ENCODE results near the gene ZMYM3. TPM values are rescaled to one million over a fixed set of nuclear protein-coding genes. Genes with fewer than 3 reads are reported as not detected.

Gene ZMYM3
- total and polyA plus RNA-seq, 12 donors, result 23.0 to 77.3 (median 37.9) TPM

DNA sequence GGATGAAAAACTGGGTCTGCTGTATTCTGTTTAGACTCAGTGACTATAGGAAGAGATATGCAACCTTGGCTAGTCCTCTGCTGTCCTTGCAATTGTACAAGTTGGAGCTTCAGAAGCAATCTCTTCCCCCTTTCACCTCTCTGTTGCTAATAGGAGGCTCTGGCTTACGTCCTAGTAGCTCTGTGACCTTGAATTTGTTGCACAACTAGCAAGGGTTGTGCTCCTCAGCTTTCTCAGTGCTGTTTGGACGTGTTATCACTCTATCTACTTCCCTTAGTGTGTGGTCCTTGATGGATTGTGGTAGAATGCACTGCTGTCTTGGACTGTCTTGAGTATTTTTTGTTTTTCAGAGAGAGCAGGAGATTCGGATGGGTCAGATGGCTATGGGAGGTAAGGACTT, 44.2 kb upstream of the ZMYM3 start:
- Histone ChIP-seq H3K4me1 (replicated peaks in 1 of 2) (peaks cover 0 to 8% of the 10 kb centered on the region in 2 donors), H3K27me3 (no peaks in the 10 kb centered on the region), H3K9me3 (replicated peaks in 1 of 3) (no peaks in the 10 kb centered on the region), H3K36me3 (replicated peaks in 1 of 2) (peaks cover 0 to 76% of the 10 kb centered on the region in 2 donors), H3K4me3 (no peak overlapping the region), H3K27ac (peak overlapping the region in 1 of 5 donors; percentile 43)
- intact Hi-C loops (cut with DNase I), result no loop called here
- WGBS, 4 donors, result 19 to 41% (median 26%) methylated on average over 3 of the region's 3 CpGs
- TF ChIP-seq, protein P1, sequence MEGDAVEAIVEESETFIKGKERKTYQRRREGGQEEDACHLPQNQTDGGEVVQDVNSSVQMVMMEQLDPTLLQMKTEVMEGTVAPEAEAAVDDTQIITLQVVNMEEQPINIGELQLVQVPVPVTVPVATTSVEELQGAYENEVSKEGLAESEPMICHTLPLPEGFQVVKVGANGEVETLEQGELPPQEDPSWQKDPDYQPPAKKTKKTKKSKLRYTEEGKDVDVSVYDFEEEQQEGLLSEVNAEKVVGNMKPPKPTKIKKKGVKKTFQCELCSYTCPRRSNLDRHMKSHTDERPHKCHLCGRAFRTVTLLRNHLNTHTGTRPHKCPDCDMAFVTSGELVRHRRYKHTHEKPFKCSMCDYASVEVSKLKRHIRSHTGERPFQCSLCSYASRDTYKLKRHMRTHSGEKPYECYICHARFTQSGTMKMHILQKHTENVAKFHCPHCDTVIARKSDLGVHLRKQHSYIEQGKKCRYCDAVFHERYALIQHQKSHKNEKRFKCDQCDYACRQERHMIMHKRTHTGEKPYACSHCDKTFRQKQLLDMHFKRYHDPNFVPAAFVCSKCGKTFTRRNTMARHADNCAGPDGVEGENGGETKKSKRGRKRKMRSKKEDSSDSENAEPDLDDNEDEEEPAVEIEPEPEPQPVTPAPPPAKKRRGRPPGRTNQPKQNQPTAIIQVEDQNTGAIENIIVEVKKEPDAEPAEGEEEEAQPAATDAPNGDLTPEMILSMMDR (IDR thresholded peaks at IDR 0.05), result no peak
- TF ChIP-seq POLR2A (IDR thresholded peaks at IDR 0.05), result no peak
- peak; percentile 29 to 73 (median 62) for DNase-seq

DNA sequence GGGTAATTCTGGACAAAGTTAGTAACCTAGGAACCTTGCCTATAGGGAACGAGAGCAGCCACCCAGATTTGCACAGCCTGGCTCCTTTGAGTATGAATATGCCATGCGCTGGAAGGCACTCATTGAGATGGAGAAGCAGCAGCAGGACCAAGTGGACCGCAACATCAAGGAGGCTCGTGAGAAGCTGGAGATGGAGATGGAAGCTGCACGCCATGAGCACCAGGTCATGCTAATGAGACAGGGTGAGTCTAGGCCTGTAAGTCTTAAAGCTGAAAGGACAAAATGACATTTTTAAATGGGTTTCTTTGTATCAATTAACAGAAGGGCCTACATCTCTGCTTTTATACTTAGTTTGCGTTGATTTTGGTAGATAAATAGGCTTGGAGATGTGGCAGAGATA, 42.9 kb upstream of the ZMYM3 start:
- no peak overlapping the region for H3K4me3 ChIP-seq
- TF ChIP-seq, protein P1 (IDR thresholded peaks at IDR 0.05), result no peak
- no peak for TF ChIP-seq POLR2A (IDR thresholded peaks at IDR 0.05)
- intact Hi-C loops (cut with DNase I), result no loop called here
- no peaks in the 10 kb centered on the region for H3K27me3 ChIP-seq
- H3K27ac ChIP-seq, result no peak overlapping the region
- no peaks in the 10 kb centered on the region for H3K9me3 ChIP-seq (replicated peaks in 1 of 3)
- peaks cover 0 to 8% of the 10 kb centered on the region in 2 donors for H3K4me1 ChIP-seq (replicated peaks in 1 of 2)
- 82 to 97% (median 91%) methylated on average over 4 to 6 of the region's 6 CpGs for WGBS, 4 donors
- no peak for DNase-seq
- peaks cover 0 to 89% of the 10 kb centered on the region in 2 donors for H3K36me3 ChIP-seq (replicated peaks in 1 of 2)

DNA sequence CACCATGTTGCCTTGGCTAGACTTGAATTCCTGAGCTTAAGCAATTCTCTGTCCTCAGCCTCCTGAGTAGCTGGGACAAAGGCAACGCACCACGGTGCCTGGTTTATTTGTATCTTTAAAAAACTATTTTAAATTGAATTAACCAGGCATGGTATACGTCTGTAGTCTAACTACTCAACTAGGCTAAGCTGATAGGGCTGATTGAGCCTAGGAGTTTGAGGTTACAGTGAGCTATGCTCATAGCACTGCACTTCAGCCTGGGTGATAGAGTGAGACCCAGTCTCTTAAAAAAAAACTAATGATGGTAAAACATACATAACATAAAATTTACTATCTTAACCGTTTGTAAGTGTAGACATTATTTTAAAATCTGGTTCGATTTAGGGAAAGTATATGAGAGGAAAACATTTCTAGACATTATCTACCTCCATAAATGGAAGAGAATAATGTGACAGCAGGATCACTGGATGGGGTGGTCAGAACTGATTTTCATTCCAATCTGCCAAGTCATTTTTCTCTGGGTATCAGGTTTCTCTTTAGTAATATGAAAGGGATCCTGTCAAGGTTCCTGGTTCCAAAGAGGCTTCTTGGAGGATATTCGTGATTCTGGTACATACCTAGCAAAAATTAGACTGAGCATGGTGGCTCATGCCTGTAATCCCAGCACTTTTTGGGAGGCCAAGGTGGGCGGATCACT, 38.9 kb upstream of the ZMYM3 start:
- intact Hi-C loops (cut with DNase I), result no loop called here
- DNase-seq, result no peak
- peaks cover 0 to 73% of the 10 kb centered on the region in 2 donors for H3K36me3 ChIP-seq (replicated peaks in 1 of 2)
- no peaks in the 10 kb centered on the region for H3K27me3 ChIP-seq
- TF ChIP-seq POLR2A (IDR thresholded peaks at IDR 0.05), result no peak
- TF ChIP-seq, protein P1 (IDR thresholded peaks at IDR 0.05), result no peak
- no peak overlapping the region for H3K4me3 ChIP-seq
- no peaks in the 10 kb centered on the region for H3K9me3 ChIP-seq (replicated peaks in 1 of 3)
- WGBS, 4 donors, result 68 to 93% (median 75%) methylated on average over 5 to 7 of the region's 7 CpGs
- H3K4me1 ChIP-seq (replicated peaks in 1 of 2), result peaks cover 0 to 9% of the 10 kb centered on the region in 2 donors
- H3K27ac ChIP-seq, result no peak overlapping the region

DNA sequence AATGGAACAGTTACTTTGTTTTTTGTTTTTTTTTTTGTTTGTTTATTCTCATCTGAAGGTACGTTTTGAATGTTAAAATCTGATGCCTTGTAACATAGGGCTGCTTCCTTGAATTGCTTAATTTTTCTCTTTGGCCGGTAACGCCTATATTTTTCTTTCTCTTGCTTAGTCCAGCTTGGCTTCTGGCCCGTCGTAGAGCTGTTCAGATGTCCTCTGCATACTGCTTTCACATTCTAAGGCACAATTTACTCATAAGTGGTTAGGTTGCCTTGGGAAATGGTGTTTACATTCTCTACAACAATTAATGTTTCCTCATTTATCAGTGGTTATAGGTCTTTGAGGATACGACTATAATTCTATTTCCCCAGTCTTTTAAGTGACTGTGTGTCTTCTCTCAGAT, 37.4 kb upstream of the ZMYM3 start:
- no peak for TF ChIP-seq POLR2A (IDR thresholded peaks at IDR 0.05)
- TF ChIP-seq, protein P1 (IDR thresholded peaks at IDR 0.05), result no peak
- Histone ChIP-seq H3K4me3 (no peak overlapping the region), H3K9me3 (replicated peaks in 1 of 3) (no peaks in the 10 kb centered on the region), H3K36me3 (replicated peaks in 1 of 2) (peaks cover 0 to 59% of the 10 kb centered on the region in 2 donors), H3K27me3 (no peaks in the 10 kb centered on the region), H3K27ac (no peak overlapping the region), H3K4me1 (replicated peaks in 1 of 2) (peaks cover 0 to 9% of the 10 kb centered on the region in 2 donors)
- 59 to 66% (median 62%) methylated on average over 6 of the region's 6 CpGs for WGBS, 4 donors
- intact Hi-C loops (cut with DNase I), result no loop called here
- DNase-seq, result no peak

Data from adrenal gland (tissue), 12 donors.